ENCODE results near the gene ELMO2.

ELMO2 gene

DNA sequence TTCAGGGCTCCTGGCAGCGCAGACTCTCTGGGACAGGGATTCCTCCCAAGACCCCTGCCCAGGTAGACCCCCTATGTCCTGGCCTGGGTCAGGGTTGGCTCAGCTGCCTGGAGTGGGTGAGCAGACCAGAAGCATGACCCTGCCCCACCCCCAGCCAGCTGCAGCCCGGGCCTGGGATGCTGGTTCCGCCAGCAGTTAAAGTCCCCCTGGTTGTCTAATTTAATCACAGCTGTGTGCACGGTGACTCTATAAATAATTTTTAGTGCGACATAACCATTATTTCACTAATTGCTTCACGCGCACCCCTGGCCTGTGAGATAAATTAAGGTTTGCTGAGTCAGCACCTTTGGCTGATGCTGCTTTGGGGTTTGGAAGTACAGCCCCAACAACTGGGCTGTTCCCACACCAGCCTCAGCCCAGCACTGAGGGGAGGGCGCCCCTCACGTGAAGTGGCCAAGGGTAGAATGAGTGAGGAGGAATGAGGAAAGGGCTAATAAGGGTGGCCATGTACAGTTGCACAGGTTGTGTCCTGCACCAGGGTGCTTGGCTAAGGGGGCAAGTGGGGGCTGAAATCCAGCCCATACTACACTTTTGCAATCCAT, 72.0 kb downstream of the ELMO2 start:
- DNase-seq (ENCODE audit: extremely low read depth in 1 of 2, low read depth in 1 of 2), result no peak

- no peak for DNase-seq (ENCODE audit: extremely low read depth in 1 of 2, low read depth in 1 of 2)
Observed at GRCh38 chr20:46333161-46333991, 73.0 kb downstream of the ELMO2 start.

DNA sequence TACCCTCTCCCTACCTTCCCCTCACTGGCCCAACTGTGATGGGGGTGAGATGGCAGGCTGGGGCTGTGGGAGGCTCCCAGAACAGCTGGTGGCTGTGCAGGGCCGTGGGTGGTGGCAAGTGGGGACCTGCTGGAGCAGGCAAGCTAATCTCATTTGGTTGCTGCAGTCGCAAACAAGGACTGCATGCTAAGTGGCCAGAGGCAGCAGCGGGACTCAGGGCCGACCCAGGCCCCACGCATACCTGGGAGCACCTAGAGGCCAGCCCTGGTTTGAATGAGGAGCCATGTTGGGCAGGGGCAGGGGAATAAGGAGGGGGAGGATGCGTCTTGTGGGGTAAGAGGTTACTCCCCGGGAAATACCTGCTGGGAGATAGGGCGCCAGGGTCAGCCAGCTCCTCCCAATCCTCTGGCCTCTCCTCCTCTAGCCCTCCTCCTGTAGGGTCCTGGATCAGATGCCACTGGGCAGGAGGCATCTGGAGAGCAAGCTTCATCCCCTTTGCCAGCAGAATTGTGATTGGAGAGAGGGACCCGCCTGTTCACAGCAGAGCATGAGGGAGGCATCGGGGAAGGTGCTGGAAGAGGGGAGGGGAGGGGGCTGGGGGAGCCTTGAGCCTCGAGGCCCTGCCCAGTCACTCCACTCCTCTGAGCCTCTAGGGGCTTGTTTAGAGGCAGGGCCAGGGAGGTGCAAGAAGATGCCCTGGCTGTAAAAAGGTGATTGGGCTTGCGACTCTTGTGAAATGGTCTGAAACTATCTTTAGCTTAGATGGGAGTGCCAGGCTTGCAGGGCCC, 73.8 kb downstream of the ELMO2 start:
- no peak for DNase-seq (ENCODE audit: extremely low read depth in 1 of 2, low read depth in 1 of 2)

DNA sequence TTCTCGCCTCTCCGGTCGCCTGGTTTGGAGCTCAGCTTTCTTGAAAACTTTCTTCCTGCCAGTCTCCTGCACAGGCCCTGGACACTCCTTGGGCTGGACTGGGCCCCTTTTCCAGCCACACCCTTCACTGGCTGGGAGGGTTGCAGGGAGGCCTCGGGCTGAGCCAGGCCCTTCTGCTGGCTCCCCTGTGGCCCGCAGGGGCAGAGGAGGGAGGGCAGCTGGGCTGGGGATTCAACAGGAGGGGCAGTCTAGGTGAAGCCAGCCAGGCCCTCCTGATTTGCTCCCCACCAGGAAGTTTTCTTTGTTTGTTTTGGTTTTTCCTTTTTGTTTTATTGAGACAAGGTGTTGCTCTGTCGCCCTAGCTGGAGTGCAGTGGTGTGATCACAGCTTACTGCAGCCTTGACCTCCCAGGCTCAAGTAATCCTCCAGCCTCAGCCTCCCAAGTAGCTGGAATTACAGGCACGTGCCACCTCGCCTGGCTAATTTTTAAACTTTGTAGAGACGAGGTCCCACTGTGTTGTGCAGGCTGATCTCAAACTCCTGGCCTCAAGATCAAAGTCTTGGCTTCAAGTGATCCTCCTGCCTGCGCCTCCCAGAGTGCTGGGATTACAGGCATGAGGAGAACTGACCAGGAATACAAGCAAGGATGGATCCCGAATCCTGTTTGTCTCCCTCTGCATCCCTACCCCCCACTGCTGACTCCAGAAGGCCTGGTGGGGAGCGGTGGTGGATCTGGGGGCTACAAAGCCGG, 74.6 kb downstream of the ELMO2 start:
- DNase-seq (ENCODE audit: extremely low read depth in 1 of 2, low read depth in 1 of 2), result no peak

GRCh38 chr20:46330831-46331371, 75.5 kb downstream of the ELMO2 start:
- no peak for DNase-seq (ENCODE audit: extremely low read depth in 1 of 2, low read depth in 1 of 2)

DNA sequence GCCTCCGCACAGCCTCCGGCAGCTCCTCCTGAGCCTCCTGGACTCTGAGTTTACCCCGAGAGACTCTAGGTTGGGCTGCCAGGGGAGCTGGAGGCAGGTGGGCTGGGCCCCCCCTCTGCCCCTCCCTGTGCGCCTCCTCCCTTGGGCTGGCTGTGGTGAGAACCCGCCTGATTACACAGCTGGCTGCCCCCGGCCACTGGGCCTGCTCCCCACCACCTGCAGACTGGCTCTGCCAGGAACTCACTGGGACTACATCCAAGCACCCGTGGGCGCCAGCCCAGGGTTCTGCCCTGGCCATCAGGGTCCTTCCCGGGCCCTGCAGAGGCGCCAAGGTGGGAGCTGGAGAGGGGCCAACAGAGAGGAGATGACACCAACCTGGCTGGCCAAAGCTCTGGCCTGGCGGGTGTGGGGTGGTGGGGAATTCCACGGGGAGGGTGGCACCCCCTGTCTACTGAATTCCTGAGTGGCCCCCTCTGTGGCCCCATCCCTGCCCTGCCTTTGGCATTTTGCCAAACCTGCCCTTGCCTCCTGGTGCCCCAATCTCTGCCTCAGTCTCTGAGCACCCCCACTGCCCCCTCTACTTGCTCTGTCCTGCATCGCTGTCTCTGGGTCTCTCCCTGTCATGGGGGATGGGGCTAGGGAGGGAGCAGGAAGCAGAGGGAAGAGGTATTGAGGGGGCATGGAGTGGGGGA, 76.2 kb downstream of the ELMO2 start:
- DNase-seq (ENCODE audit: extremely low read depth in 1 of 2, low read depth in 1 of 2), result no peak

DNA sequence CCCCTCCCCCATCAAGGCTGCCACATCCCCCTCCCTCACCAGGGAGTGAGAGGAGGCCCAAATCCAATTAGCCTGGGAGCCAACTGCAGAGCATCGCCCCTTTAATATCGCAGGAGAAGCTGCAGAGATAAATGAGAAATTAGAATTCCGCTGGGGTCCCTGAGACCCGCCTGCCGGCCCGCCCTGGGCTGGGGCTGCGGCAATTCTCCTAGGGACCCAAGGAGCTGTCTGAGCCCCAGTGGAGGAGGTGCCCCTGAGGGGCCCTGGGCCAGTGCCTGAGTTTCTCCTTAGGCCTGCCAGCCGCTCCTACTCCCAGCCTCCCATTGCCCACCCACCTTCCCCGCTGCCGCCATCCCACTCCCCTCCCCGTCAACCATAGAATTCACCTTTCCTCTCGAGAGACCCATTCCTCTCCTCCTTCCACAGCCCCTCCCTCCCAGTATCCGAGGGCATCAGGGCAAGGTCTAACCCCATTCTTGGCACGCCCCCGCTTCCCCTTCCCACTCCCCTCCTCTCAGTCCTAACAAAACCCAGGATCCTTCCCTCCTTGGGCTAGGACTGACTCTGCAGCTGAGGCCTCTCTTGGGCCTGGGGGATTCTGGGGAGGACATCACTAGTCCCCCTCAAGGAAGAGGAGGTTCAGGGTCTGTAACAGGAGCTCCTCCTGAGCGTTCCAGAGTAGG, 78.1 kb downstream of the ELMO2 start:
- DNase-seq (ENCODE audit: extremely low read depth in 1 of 2, low read depth in 1 of 2), result no peak

- no peak for DNase-seq (ENCODE audit: extremely low read depth in 1 of 2, low read depth in 1 of 2)
Observed at GRCh38 chr20:46327557-46327956, 78.9 kb downstream of the ELMO2 start.

- no peak for DNase-seq (ENCODE audit: extremely low read depth in 1 of 2, low read depth in 1 of 2)
Observed at GRCh38 chr20:46325789-46326188, 80.6 kb downstream of the ELMO2 start.

- no peak for DNase-seq (ENCODE audit: extremely low read depth in 1 of 2, low read depth in 1 of 2)
Observed at GRCh38 chr20:46324960-46325703, 81.3 kb downstream of the ELMO2 start.

DNA sequence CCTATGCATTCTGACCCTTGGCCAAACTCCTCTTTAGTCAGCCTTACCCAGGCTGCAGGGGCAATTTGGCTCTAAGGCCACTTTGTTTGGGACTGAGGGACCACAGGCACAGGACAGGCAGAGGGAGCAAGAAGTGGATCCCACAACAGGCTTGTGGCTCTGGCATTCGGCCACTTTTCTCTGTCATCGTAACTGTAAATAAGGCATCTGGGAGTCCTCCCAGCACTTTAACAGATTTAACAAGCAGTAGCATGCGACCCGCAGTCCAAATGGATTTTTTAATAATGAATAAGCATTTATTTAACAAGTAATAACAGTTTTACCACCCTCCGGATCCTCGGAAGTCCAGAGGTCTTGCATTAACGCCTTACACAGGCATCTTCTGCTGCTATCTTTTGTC, 82.0 kb downstream of the ELMO2 start:
- DNase-seq (ENCODE audit: extremely low read depth in 1 of 2, low read depth in 1 of 2), result no peak

DNA sequence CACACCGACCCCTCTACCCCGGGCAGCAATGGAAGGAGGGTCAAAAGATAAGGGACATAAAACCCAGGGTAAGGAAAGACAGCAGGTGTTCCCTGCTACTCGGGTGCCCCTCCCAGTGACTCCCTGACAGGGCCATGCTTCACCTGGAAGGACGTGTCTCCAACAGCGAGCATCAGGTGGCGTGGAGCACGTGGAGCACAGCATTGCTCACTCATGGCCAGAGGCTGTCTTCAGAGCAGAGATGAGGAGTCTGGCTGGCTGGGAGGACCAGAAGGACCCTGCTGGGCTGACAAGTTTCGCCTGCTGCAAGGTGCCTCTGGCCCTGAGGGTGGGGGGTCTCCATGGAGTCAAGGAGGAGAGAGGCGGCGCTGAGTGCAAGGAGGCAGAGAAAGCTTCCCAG, 82.9 kb downstream of the ELMO2 start:
- DNase-seq (ENCODE audit: extremely low read depth in 1 of 2, low read depth in 1 of 2), result no peak

DNA sequence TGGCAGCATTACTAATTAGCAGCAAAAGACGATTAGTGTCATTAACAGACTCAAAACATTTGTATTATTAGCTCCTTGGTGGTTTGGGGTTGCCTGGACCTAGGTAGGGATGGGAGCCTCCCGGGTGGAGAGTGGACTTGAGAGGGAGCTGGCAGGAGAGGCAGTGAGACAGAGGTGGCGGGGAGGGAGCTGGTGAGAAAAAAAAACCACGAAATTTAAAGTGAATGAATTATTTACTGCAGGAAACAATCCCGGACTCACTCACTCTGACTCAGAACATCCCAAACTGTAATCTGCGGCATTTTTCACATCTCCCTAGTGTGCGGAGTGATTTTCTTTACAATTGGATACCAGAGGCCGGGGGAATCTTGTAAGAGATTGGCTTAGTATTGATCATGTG, 83.8 kb downstream of the ELMO2 start:
- DNase-seq (ENCODE audit: extremely low read depth in 1 of 2, low read depth in 1 of 2), result no peak

DNA sequence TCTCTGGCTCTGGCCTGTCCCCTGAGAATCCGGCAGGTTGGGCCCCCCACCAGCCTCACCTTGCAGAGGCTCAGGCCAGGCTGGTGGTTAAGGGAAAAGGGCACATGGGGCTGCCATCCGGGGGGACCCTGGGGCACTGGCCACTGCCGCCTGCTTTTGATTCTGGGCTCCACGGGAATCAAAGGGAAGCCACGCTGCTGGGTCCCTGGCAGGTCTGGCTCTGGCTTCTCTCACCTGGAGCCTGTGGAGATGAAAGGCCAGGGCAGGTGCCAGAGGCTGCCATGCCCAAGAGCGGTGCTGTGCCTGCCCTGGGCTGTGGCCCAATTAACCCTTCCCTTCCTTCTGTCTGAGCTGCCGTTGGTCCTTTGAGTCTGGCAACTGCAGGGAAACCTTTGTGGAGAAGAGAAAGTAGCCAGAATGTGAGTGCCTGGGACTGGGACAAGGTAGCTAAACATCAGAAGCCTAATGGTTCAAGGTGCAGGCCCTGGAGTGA, 88.7 kb downstream of the ELMO2 start:
- no peak for DNase-seq (ENCODE audit: extremely low read depth in 1 of 2, low read depth in 1 of 2)

DNA sequence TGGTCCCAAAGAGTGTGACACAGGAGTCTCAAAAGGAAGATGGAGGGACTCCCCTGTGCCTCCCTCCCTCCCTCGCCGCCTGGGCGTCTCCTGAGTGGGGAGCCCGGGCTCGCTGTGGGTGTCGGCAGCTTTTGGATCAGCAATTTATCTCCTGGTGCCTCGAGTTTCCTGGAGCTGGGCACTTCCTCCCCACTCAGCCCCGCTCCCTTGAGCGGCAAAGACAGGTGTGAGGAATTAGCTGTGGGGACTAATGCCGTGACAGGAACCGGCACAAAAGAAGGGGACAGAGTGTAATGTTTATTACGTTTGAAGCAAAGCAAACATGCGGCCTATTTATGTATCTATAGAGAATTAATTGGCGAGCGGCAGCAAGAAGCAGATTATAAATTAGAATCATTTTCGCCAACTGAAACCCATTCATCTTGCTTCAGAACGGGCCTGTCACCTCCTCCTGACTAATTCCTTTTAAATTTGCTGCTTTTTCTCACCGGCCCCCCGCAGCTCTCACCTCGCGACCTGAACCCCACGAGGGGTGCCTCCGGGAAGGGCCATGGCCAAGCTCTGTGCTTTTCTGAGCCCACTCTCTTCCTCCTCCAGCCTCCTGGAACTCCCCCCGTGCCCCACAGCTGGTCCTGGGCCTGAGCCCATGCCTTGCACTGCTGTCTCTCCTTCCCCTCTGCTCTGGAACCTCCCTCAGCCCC, 89.3 kb downstream of the ELMO2 start:
- no peak for DNase-seq (ENCODE audit: extremely low read depth in 1 of 2, low read depth in 1 of 2)

Data from activated CD8-positive, alpha-beta memory T cell treated with anti-CD3 and anti-CD28 coated beads for 1 hour (primary cell).